Airway epithelial cell (primary cell): ENCODE measurements around the gene UBL4B. TPM values are rescaled to one million over a fixed set of nuclear protein-coding genes. Genes with fewer than 3 reads are reported as not detected.

Experiments
- total RNA-seq: library from RNA; depleted of rRNA; stranded (reverse); fragments of >200 nt; gene quantifications from 2 replicates; pipeline ENCODE4 v1.2.3, GENCODE V29; 2015

The UBL4B gene, protein sequence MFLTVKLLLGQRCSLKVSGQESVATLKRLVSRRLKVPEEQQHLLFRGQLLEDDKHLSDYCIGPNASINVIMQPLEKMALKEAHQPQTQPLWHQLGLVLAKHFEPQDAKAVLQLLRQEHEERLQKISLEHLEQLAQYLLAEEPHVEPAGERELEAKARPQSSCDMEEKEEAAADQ
- not detected in 2 replicates for total RNA-seq

DNA sequence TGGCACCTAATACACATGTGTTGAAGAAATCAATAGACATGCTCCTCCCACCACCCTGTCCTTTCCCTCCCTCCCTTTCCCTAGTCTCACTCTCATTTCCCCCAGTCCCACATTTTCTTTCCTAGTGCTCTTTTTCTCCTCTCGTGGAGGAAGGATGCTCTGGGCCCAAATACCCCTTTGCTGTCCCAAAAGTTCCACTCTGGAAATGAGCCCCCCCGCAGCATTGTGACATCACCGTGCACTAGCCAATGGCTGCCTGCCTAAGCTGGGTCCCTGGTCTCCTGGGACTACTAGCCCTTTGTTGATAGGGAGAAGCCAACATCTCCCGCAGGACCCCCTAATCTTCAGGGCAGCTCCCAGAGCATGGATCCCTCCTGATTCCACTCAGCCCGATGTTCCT lies at the start of gene UBL4B:
TSS of gene UBL4B (plus strand) at position 301 of the 400 bp plus-strand sequence. CDS start at position 393, 92 bp downstream.

DNA sequence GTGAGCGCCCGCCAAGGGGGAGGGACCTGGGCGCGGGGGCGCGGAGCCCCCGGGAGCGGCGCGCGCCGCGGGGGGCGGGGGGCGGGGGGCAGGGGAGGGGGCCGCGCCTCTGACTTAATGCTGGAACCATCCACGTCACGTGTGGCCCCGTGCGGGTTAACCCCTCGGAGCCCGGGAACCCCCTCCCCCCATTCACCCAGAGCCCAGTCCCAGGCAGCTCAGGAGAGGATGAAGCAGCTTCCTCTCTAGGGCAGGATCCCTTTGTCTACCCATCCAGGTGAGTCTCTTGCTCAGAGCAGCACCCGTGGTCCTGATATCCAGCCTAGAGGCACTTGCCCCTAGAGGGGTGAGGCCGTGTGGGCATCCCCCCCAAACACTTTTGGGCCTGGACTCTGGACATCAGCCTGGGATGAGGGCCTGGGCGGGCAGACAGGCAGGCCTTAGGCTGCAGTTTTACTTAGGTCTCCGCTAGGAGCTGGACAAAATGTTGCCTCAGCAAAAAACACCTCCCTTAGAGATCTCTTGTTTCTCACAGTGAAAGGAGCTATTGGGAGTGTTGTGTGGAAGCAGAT lies 41.5 kb upstream of the UBL4B start, which contains the start of gene ALX3:
TSS of gene ALX3 (minus strand) at position 2 of the 572 bp plus-strand sequence. CDS start 60 bp downstream, outside the sequence.

DNA sequence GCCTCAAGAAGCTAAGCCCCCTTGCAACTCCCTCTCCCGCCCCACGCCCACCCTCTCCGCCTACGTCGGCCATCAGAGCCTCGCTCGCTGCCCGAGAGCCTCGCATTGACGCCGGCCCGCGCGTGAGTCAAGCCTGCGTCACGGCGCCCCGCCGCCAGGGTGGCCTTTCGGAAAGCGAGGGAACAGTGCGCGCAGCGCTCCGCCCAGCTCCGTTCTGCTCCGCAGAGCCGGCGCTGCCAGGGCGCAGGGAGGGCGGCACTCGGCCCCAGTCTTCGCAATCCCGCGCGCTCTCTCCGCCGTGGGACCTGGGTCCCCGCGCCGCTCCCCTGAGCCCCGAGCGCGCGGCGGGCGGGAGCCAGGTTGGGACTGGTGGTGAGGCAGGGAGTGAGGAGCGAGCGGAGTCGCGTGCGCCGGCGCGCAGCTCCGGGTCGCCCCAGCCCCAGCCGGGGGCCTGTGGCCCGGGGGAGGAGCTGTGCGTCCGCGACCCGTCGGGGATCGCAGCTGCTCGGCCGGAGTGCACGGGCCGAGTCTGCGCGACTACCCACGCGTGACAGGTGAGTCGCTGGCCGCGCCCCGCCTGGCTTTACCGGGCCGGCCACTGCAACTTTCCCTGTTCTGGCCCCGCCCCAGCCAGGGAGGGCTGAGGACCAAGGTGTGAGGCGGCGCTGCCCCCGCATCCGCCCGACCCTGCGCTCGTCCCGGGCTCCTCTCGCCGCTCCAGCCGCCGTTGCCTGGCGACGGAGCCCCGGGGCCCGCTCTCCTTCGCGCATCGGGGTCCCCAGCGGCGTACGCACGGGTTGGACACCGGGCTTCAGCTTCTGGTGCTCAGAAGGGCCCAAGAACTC lies 38.3 kb downstream of the UBL4B start, which contains the start of gene SLC6A17:
TSS of gene SLC6A17 (plus strand) at position 165 of the 845 bp plus-strand sequence. CDS start 16,436 bp downstream, outside the sequence.

Other genes starting within 250 kb of the UBL4B start
- gene CSF1, start 201.6 kb upstream of the UBL4B start, total RNA-seq: 4.2 and 4.9 TPM in 2 replicates
- gene AHCYL1, start 127.7 kb upstream of the UBL4B start, total RNA-seq: 35.2 and 37.7 TPM in 2 replicates
- 24.3 and 25.1 TPM in 2 replicates for gene STRIP1, start 77.8 kb upstream of the UBL4B start, total RNA-seq
- gene ALX3, start 41.8 kb upstream of the UBL4B start, total RNA-seq: not detected in 2 replicates
- 0.19 and 0.21 TPM in 2 replicates for gene SLC6A17, start 38.1 kb downstream of the UBL4B start, total RNA-seq
- gene KCNC4, start 97.9 kb downstream of the UBL4B start, total RNA-seq: 2.5 and 2.9 TPM in 2 replicates
- 16.4 and 20.8 TPM in 2 replicates for gene RBM15, start 226.9 kb downstream of the UBL4B start, total RNA-seq